MG63 (cell line): ENCODE data around the gene FNBP1. TPM values are rescaled to one million over a fixed set of nuclear protein-coding genes. Genes with fewer than 3 reads are reported as not detected.
A peak's percentile ranks its signal among the peaks of the same experiment; 100 is the strongest.

Source experiments
- DNase-seq: peaks from one replicate; pipeline ENCODE4 v3.0.0-alpha.2; 2020
- H3K27me3 ChIP-seq: fragments of 250-450 bp; sonication (Bioruptor Pico); 2 replicates; pipeline ENCODE4 v1.5.1; 2020; ENCODE audit warnings: mild to moderate bottlenecking, moderate library complexity
- H3K36me3 ChIP-seq: fragments of 250-450 bp; sonication (Bioruptor Pico); 2 replicates; pipeline ENCODE4 v1.5.1; 2020; ENCODE audit warnings: mild to moderate bottlenecking, moderate library complexity
- H3K4me3 ChIP-seq: fragments of 250-450 bp; sonication (Bioruptor Pico); 2 replicates; pipeline ENCODE4 v1.5.1; 2020; ENCODE audit warnings: mild to moderate bottlenecking, moderate library complexity
- H3K9me3 ChIP-seq: fragments of 250-450 bp; sonication (Bioruptor Pico); 2 replicates; pipeline ENCODE4 v1.5.1; 2020; ENCODE audit warnings: mild to moderate bottlenecking, moderate library complexity
- total RNA-seq: library from RNA; depleted of rRNA; stranded (reverse); fragments of >200 nt; shearing (Covaris generic); gene quantifications from 2 replicates; pipeline ENCODE4 v1.2.3, GENCODE V29; 2014; ENCODE audit warnings: low replicate concordance; rRNA removed

The FNBP1 gene
- 18.9 and 28.1 TPM in 2 replicates for total RNA-seq

DNA sequence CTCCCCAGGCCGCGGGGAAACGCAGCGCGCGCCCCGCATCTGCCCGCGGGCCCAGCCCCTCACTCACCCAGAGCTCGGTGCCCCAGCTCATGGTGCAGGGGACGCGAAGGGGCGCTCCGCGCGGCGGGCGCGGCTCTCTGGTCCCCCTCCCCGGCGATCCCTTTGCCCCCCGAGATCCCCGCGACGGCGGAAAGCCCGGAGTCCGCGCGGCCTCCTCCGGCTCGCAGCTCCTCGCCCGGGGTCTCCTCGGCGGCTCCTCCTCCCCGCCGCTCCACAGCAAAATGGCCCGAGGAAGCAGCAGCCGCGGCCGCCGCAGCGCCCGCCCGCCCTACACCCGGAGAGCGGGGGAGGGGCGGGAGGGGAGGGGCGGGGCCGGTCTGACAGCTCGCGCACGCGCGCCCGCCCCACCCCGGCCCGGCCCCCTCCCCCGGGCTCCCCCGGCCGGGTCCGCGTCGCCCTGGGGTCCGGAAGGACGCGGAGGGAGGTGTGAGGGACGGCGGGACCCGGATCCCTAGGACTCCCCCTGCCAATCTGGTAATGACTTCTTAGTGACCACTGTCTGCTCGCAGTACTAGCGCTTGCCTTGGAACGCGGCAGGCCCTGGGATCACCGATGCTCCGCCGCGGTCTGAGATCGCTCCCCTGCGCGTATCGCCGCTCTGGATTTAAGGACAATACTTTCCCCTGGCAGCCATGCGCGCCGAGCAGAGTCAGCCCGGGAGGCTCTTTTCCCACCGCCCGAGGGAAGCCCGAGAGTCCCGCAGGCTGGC lies at the start of gene FNBP1:
FNBP1 (minus strand) TSS at position 305 of the 769 bp plus-strand sequence; CDS start at position 91, 214 bp downstream.
- peak within 1 kb of the TSS; percentile 78 for H3K4me3 ChIP-seq
- peak; percentile 75 for DNase-seq
- no peaks in the 10 kb centered on the region for H3K36me3 ChIP-seq
- H3K9me3 ChIP-seq = no peaks in the 10 kb centered on the region
- no peaks in the 10 kb centered on the region for H3K27me3 ChIP-seq

DNA sequence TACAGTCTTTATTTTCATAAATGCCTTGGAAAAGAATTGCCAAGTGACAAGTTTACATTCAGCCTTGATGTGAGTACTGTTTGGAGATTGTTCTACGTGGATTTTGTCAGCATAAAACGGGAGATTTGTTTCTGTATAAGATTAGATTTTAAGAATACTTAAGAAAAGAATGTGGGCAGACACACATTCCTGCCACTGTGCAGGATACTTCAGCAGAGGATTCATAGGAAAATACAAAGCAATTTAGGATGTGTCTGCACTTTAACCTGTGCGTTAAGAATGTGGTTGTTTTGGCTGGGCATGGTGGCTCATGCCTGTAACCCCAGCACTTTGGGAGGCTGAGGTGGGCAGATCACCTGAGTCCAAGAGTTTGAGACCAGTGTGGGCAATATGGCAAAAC lies 47.9 kb upstream of the FNBP1 start:
- no peaks in the 10 kb centered on the region for H3K27me3 ChIP-seq
- H3K4me3 ChIP-seq = no peak overlapping the region
- DNase-seq = no peak
- H3K9me3 ChIP-seq = no peaks in the 10 kb centered on the region
- peaks cover 35% of the 10 kb centered on the region for H3K36me3 ChIP-seq

DNA sequence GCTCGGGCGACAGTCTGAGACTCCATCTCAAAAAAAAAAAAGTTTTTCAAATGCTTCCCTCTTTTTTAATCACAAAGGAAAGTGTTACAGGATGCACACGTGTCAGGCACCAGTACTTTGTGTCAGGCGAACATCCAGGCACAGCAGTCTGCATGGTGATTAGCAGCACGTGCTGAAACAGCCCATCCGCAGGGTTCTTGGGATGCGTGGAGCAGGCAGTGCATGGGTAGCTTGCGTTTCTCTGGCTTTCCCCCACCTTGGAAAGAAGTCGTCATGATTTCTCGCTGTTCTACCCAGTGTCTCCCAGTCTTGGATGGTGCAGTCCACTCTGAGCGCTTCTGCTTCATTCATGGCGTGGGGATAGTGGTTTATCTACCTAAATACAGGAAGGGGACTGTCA lies 46.2 kb upstream of the FNBP1 start:
- DNase-seq = no peak
- H3K27me3 ChIP-seq = no peaks in the 10 kb centered on the region
- H3K4me3 ChIP-seq = no peak overlapping the region
- no peaks in the 10 kb centered on the region for H3K9me3 ChIP-seq
- peaks cover 39% of the 10 kb centered on the region for H3K36me3 ChIP-seq

DNA sequence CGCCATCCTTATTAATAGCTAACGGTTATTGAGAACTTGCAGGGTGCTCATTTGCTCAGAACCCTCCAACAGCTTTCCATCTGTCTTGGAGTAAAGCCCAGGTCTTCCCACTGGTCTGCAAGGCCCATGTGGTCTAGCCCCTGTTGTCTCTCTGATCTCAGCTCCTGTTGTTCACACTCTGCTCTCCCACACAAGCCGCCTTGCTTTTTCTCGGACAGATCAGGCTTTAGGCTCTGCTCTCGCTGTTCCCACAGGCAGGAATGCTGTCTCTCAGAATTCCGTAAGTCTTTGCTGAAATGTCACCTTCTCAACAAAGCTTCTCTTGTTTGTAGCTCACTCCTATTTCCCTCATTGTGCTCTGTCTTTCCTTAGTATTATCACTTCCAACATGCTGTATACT lies 45.1 kb upstream of the FNBP1 start:
- Histone ChIP-seq H3K36me3 (peaks cover 36% of the 10 kb centered on the region), H3K27me3 (no peaks in the 10 kb centered on the region), H3K9me3 (no peaks in the 10 kb centered on the region), H3K4me3 (no peak overlapping the region)
- no peak for DNase-seq

DNA sequence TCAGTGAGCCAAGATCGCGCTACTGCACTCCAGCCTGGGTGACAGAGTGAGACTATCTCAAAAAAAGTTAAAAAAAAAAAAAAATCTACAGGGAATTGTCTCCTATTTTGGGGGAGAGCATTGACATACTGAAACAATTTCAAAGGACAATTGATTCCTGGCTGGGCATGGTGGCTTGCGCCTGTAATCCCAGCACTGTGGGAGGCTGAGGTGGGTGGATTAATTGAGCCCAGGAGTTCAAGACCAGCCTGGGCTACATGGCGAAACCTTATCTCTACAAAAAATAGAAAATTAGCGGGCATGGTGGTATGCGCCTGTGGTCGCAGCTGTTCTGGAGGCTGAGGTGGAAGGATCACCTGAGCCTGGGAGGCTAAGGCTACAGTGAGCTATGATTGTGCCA lies 41.3 kb upstream of the FNBP1 start:
- Histone ChIP-seq H3K27me3 (no peaks in the 10 kb centered on the region), H3K36me3 (peaks cover 27% of the 10 kb centered on the region), H3K9me3 (no peaks in the 10 kb centered on the region), H3K4me3 (no peak overlapping the region)
- DNase-seq = no peak

DNA sequence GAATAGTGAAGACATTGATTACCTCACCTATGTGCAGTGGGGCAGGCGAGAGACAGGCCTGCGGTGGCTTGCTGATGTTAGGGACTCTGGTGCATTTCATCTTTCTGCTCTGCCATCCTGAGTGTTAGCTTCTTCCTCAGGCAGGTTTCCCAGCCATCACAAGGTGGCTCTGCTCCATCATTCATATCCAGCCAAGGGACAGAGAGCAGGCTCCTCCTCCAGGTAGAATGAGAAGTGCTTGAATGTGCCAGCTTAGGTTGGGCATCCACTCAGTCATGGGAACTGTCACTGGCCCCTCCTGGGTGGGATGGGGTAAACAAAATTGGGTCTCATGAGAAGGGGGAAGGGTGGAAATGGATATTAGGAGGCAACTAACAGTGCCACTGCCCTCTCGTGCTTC lies 35.6 kb upstream of the FNBP1 start:
- Histone ChIP-seq H3K27me3 (no peaks in the 10 kb centered on the region), H3K9me3 (no peaks in the 10 kb centered on the region), H3K36me3 (peaks cover 34% of the 10 kb centered on the region), H3K4me3 (no peak overlapping the region)
- no peak for DNase-seq

DNA sequence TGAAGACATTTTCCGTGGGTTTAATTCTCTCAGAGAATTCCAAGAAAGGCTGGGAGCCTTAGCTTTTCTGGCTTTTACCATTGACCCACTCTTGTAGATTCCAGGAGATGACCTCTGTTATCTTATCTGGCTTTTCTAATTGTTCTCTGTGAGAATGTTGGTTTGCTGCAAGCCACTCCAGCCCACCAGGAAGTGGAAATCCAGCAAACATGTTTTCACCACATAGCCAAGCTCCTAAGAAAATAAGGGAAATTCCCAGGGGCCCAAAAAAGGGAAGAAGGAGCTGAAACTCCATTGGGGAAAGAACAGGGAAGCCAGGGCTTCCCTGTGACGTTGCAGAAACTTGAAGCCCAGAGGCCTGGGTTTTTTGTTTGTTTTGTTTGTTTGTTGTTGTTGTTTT lies 30.4 kb upstream of the FNBP1 start:
- Histone ChIP-seq H3K4me3 (no peak overlapping the region), H3K27me3 (no peaks in the 10 kb centered on the region), H3K9me3 (no peaks in the 10 kb centered on the region), H3K36me3 (peaks cover 14% of the 10 kb centered on the region)
- DNase-seq = no peak

DNA sequence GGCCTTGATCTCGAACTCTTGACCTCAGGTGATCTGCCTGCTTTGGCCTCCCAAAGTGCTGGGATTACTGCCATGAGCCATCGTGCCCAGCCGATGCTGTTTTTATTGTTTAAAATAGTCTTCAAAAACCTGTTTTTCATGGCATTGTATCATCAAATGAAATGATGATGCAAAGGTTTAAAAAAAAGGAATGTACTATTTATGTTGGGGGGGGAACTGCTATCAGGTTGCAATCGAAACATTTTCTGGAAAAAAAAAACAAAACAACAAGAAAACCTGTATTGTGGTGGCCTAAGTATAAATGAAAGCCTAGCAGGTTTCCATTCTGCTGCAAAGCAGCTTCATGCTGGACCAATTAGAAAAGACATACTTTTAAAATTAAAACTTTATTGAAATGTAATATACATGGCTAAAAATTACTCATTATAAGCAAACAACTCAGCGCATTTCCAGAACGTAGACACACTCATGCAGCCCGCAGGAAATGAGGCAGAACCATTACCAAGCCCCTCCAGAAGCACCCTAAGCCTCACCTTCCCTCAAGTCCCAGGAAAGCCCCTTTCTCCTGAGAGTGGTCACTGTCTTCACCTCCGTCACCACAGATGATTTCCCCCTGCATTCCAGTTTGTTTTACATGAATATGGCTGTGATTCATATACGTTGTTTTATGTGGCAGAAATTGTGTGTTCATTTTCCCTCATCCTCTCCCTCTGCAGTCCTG lies 29.7 kb upstream of the FNBP1 start:
- H3K27me3 ChIP-seq = no peaks in the 10 kb centered on the region
- no peak overlapping the region for H3K4me3 ChIP-seq
- DNase-seq = no peak
- peaks cover 11% of the 10 kb centered on the region for H3K36me3 ChIP-seq
- H3K9me3 ChIP-seq = no peaks in the 10 kb centered on the region

DNA sequence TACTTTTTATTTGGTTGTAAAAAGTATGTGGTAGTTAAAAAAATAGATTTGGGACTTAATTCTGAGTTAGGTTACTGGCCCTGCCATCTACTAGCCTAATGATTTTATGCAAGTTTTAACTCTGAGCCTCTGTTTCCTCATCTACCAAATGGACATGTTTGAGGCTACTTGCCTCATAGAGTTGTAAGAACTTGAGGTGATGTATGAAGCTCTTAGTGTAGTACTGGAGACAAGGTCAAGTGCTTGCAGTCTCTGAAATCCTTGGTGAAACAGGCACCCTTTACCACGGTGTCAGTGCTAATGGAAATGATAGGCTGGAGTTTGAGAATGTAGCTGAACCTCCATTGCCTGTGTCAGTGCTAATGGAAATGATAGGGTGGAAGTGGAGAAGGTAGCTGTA lies 26.1 kb upstream of the FNBP1 start:
- Histone ChIP-seq H3K9me3 (no peaks in the 10 kb centered on the region), H3K27me3 (no peaks in the 10 kb centered on the region), H3K4me3 (no peak overlapping the region), H3K36me3 (no peaks in the 10 kb centered on the region; the same call in 1 of the 2 replicates)
- DNase-seq = no peak

DNA sequence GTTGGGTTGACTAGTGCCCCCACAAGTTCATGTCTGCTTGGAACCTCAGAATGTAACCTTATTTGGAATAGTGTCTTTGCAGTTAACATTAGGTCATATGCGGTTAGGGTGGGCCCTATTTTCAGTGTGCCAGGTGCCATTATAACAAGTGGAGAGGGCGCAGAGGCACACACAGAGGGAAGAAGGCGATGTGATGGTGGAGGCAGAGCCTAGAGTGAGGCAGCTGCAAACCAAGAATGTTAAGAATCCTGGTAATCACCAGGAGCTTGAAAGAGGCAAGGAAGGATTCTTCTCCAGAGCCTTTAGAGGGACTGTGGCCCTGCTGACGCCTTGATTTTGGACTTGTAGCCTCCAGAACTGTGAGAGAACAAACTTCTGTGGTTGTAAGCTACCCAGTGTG lies 21.6 kb upstream of the FNBP1 start:
- no peaks in the 10 kb centered on the region for H3K9me3 ChIP-seq
- H3K4me3 ChIP-seq = no peak overlapping the region

DNA sequence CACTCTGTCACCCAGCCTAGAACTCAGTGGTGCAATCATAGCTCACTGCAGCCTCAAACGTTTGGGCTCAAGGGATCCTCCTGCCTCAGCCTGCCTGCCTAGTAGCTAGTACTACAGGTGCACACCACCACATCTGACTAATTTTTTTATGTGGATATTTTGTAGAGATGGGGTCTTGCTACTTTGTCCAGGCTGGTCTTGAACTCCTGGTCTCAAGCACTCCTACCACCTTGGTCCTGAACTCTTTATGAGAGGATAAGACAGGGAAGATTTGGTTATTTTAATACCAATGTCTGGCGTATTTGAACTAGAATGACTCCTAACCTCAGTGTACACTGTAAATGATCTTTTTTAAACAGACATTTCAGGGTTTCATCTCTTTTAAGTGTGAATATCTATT lies 19.8 kb upstream of the FNBP1 start:
- Histone ChIP-seq H3K4me3 (no peak overlapping the region), H3K9me3 (no peaks in the 10 kb centered on the region), H3K27me3 (no peaks in the 10 kb centered on the region), H3K36me3 (peaks cover 12% of the 10 kb centered on the region)
- DNase-seq = no peak

More for the DNA sequence above, 21.6 kb upstream of the FNBP1 start:
- H3K36me3 ChIP-seq = no peaks in the 10 kb centered on the region; the same call in 1 of the 2 replicates
- H3K27me3 ChIP-seq = no peaks in the 10 kb centered on the region
- DNase-seq = no peak

DNA sequence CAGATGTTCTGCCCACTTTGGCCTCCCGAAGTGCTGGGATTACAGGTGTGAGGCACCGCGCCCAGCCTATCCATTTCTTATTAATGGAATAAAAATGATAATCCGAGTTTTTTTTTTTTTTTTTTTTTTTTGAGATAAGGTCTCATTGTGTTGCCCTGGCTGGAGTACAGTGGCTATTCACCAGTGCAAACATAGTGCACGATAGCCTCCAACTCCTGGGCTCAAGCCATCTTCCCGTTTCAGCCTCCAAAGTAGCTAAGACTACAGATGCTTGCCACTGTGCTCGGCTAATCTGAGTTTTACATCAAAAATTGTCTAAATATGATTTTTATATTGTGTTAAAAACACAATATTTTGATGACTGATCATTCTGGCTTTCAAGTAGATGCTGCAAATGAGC lies 17.3 kb upstream of the FNBP1 start:
- DNase-seq = no peak
- no peaks in the 10 kb centered on the region for H3K9me3 ChIP-seq

DNA sequence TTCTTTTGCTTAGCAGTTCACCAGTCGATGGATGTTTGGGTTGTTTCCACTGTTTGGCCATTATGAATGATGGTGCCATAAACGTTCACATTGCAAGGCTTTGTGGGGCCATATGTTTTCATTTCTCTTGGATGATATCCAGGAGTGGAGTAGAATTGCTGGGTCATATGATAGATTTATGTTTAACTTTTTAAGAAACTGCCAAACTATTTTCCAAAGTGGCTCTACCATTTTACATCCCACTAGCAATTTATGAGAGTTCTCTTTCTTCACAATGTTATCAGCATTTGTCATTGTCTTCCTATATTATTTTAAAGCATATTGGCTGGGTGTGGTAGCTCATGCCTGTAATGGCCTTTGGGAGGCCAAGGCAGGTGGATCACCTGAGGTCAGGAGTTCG lies 15.9 kb upstream of the FNBP1 start:
- Histone ChIP-seq H3K36me3 (peaks cover 12% of the 10 kb centered on the region), H3K27me3 (no peaks in the 10 kb centered on the region), H3K9me3 (no peaks in the 10 kb centered on the region), H3K4me3 (no peak overlapping the region)
- DNase-seq = no peak

More for the DNA sequence above, 17.3 kb upstream of the FNBP1 start:
- H3K36me3 ChIP-seq = peaks cover 12% of the 10 kb centered on the region
- no peak overlapping the region for H3K4me3 ChIP-seq
- H3K27me3 ChIP-seq = no peaks in the 10 kb centered on the region

DNA sequence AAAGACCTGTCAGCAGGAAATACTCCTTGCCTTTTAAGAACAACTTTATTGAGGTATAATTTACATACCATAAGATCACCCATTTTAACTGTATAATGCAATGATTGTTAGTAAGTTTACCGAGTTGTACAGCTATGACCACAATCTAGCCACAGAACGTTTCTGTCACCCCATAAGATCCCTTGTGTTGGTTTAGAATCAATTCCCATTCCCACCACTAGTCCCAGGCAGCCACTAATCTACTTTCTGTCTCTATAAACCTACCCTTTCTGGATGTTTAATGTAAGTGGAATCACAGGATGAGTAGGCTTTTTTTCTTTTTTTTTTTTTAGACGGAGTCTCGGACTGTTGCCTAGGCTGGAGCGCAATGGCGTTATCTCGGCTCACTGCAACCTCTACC lies 15.2 kb upstream of the FNBP1 start:
- no peaks in the 10 kb centered on the region for H3K27me3 ChIP-seq
- no peak for DNase-seq
- H3K36me3 ChIP-seq = peaks cover 12% of the 10 kb centered on the region

DNA sequence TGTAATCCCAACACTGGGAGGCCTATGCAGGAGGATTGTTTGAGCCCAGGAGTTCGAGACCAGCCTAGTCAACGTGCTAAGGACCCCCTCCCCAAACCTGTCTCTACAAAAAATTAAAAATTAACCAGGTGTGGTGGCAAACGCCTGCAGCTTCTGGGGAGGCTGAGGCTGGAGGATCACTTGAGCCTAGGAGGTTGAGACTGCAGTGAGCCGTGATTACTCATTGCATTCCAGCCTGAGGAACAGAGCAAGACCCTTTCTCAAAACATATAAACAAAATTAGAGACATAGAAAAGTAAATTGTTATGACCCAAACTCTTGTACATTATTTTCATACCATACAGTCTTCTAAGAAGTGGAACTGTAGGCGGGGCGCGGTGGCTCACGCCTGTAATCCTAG lies 11.8 kb upstream of the FNBP1 start:
- no peaks in the 10 kb centered on the region for H3K27me3 ChIP-seq
- peaks cover 12% of the 10 kb centered on the region for H3K36me3 ChIP-seq
- DNase-seq = no peak
- H3K4me3 ChIP-seq = peak overlapping the region; percentile 88
- no peaks in the 10 kb centered on the region for H3K9me3 ChIP-seq

More for the DNA sequence above, 15.2 kb upstream of the FNBP1 start:
- Histone ChIP-seq H3K4me3 (no peak overlapping the region), H3K9me3 (no peaks in the 10 kb centered on the region)

DNA sequence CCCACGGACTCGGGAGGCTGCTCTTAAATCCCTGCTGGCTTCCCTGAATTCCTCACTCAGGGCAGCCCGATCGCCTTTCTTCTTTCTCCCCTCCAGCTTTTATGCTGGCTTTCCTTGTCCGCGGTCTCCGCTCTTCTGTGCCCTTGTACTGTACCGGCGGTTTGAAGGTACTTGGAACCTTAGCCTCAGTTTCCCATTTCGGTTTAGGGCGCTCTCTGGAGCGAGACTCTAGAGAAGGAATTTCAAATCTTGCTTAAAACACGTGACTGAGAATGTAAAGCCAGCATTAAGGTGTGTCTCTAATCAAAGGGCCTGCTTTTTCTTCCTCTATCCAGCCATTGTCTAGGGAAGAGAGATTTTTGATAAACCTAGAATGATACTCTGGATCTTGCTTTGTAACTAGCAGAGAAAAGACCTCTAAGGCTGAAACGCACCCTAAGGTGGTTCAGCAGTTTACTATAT lies 11.4 kb upstream of the FNBP1 start:
- H3K36me3 ChIP-seq = peaks cover 12% of the 10 kb centered on the region
- H3K4me3 ChIP-seq = peak overlapping the region; percentile 88
- H3K27me3 ChIP-seq = no peaks in the 10 kb centered on the region
- DNase-seq = no peak
- no peaks in the 10 kb centered on the region for H3K9me3 ChIP-seq

DNA sequence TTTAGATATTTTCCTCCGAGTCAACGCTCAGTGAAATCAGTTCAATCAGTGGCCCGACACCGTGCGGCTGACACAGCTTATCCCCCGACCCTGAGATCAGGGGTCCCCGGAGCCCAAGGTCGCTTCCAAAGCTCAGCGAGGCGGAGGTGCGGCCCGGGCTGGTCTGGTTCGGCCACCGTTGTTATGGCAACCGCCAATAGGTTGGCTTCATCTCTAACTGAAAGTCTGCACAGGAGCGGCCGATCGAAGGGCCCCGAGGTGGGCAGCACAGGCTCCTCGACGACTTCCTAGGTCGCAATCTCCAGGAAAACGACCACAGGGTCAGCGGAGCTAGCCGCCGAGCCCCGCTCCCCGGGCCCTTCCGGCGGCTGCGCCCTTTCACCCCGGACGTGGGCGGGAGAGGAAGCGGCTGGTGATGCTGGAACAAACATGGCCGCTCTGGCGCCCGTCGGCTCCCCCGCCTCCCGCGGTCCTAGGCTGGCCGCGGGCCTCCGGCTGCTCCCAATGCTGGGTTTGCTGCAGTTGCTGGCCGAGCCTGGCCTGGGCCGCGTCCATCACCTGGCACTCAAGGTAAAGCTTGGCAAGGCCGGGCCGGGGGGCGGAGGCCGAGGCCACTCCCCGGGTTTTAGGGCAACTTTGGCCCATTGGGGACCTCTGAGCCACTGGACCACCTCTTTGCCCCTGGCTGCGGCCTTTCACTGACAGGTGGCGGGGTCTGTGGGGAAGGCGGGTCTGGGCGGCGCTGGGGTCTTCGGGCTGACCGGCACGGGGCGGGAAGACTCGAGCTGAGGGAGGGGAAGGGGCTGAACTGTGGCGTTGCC lies 10.7 kb upstream of the FNBP1 start, which contains the start of gene GPR107:
GPR107 (plus strand) TSS at position 403 of the 821 bp plus-strand sequence; CDS start at position 430, 27 bp downstream.
- peak; percentile 82 for DNase-seq
- Histone ChIP-seq H3K36me3 (peaks cover 7% of the 10 kb centered on the region), H3K27me3 (no peaks in the 10 kb centered on the region), H3K4me3 (peak within 1 kb of the TSS; percentile 88), H3K9me3 (no peaks in the 10 kb centered on the region)
